Astrocyte of the cerebellum (primary cell): ENCODE results near the gene RAMP2.

Experiments used
- DNase-seq: peaks from one replicate; pipeline ENCODE4 v3.0.0-alpha.2; 2011; ENCODE audit warnings: low read depth
- H3K4me3 ChIP-seq: 2 replicates; pipeline ENCODE4 v1.5.1; 2011; ENCODE audit warnings: mild to moderate bottlenecking, low read depth, low read length, moderate library complexity
- CTCF ChIP-seq: IDR thresholded peaks from 2 replicates; pipeline ENCODE4 v1.5.1; 2012; ENCODE audit warnings: low read length, low read depth, moderate library complexity, mild to moderate bottlenecking; ENCODE audit errors: missing control alignments
- in situ Hi-C: cut with HindIII; loops from 2 replicates; pipeline ENCODE4 v1.10.0; 2017; ENCODE audit warnings: low sequenced_read_pairs

Gene RAMP2

GRCh38 chr17:42803074-42803883, 42.3 kb downstream of the RAMP2 start:
- peak; percentile 76 for DNase-seq
- no peak for TF ChIP-seq CTCF
- H3K4me3 ChIP-seq, result no peak overlapping the region
- in situ Hi-C loops, result no loop called here

GRCh38 chr17:42804918-42805367, 43.9 kb downstream of the RAMP2 start:
- in situ Hi-C loops, result no loop called here
- H3K4me3 ChIP-seq, result no peak overlapping the region
- TF ChIP-seq CTCF, result no peak
- no peak for DNase-seq

GRCh38 chr17:42806249-42806648, 45.2 kb downstream of the RAMP2 start:
- TF ChIP-seq CTCF, result no peak
- no peak for DNase-seq
- H3K4me3 ChIP-seq, result no peak overlapping the region
- in situ Hi-C loops, result no loop called here

GRCh38 chr17:42809250-42809649, 48.2 kb downstream of the RAMP2 start:
- no peak overlapping the region for H3K4me3 ChIP-seq
- in situ Hi-C loops, result no loop called here
- no peak for TF ChIP-seq CTCF
- DNase-seq, result peak; percentile 50
